GM18519 (cell line): Measurements from ENCODE around the gene TMEM256.
"Not testable (repeated sequence)": the region's sequence is repeated elsewhere in the genome, so short reads cannot be mapped to it uniquely, and the experiment has no call there.

ENCODE experiments used
- ATAC-seq: cut with Tn5 transposase; IDR thresholded peaks from one replicate; pipeline ENCODE4 v1.9.1; 2021; ENCODE audit warnings: mild to moderate bottlenecking, moderate library complexity; ENCODE audit not compliant: unreplicated experiment, low FRiP score

The TMEM256 gene

GRCh38 chr17:7389924-7390910 lies 13.7 kb downstream of the TMEM256 start:
- ATAC-seq, result no peak

- ATAC-seq, result no peak
These were observed 15.0 kb downstream of the TMEM256 start for GRCh38 chr17:7388856-7389255.

- no peak for ATAC-seq
These were observed 19.3 kb downstream of the TMEM256 start for GRCh38 chr17:7384489-7385081.

GRCh38 chr17:7383742-7384488 lies 20.0 kb downstream of the TMEM256 start:
- ATAC-seq, result peak; percentile 50

GRCh38 chr17:7383371-7383741 lies 20.5 kb downstream of the TMEM256 start:
- ATAC-seq, result no peak

GRCh38 chr17:7382901-7383300 lies 21.0 kb downstream of the TMEM256 start:
- no peak for ATAC-seq

GRCh38 chr17:7380855-7381683 lies 22.8 kb downstream of the TMEM256 start, which contains the start of gene TNK1:
TSS of gene TNK1 (plus strand) at chr17:7381089. CDS start at chr17:7382927, 1,838 bp downstream.
- no peak for ATAC-seq

GRCh38 chr17:7380321-7380720 lies 23.6 kb downstream of the TMEM256 start:
- ATAC-seq, result no peak

GRCh38 chr17:7379134-7379533 lies 24.8 kb downstream of the TMEM256 start:
- ATAC-seq, result no peak

- no peak for ATAC-seq
These were observed 29.5 kb downstream of the TMEM256 start for GRCh38 chr17:7374353-7374752.

- ATAC-seq, result no peak
These were observed 33.0 kb downstream of the TMEM256 start for GRCh38 chr17:7370853-7371252.

GRCh38 chr17:7369825-7370224 lies 34.1 kb downstream of the TMEM256 start:
- no peak for ATAC-seq

- ATAC-seq, result not testable (repeated sequence)
These were observed 35.3 kb downstream of the TMEM256 start for GRCh38 chr17:7368599-7368994.

GRCh38 chr17:7367918-7368598 lies 35.8 kb downstream of the TMEM256 start:
- no peak for ATAC-seq

- no peak for ATAC-seq
These were observed 36.8 kb downstream of the TMEM256 start for GRCh38 chr17:7367083-7367482.

- not testable (repeated sequence) for ATAC-seq
These were observed 37.9 kb downstream of the TMEM256 start for GRCh38 chr17:7365963-7366362.

GRCh38 chr17:7363311-7363710 lies 40.6 kb downstream of the TMEM256 start:
- no peak for ATAC-seq

- no peak for ATAC-seq
These were observed 42.0 kb downstream of the TMEM256 start for GRCh38 chr17:7361906-7362305.

GRCh38 chr17:7357381-7357780 lies 46.5 kb downstream of the TMEM256 start:
- ATAC-seq, result no peak

- ATAC-seq, result no peak
These were observed 47.1 kb downstream of the TMEM256 start for GRCh38 chr17:7356756-7357155.
